Measurements from ENCODE around the gene HMGN2. TPM values are rescaled to one million over a fixed set of nuclear protein-coding genes. Genes with fewer than 3 reads are reported as not detected.

The HMGN2 gene
- polyA plus RNA-seq (2013, experiment 1 of 2; ENCODE audit: insufficient read length): 879 TPM
- 390 TPM for polyA plus RNA-seq (2013, experiment 2 of 2; ENCODE audit: insufficient read length)

- peak; percentile 89 for DNase-seq
Observed at GRCh38 chr1:26472320-26472900, at the start of gene HMGN2. TSS of gene HMGN2 (plus strand) at chr1:26472440. CDS start at chr1:26472613, 173 bp downstream.

- DNase-seq: no peak
Observed at GRCh38 chr1:26429721-26430120, 42.5 kb upstream of the HMGN2 start.

GRCh38 chr1:26431979-26432695 lies 40.1 kb upstream of the HMGN2 start, which contains the start of gene DHDDS:
TSS of gene DHDDS (plus strand) at chr1:26432321. CDS start at chr1:26432946, 625 bp downstream.
- peak; percentile 97 for DNase-seq

- no peak for DNase-seq
Observed at GRCh38 chr1:26432793-26433192, 39.4 kb upstream of the HMGN2 start.

- no peak for DNase-seq
Observed at GRCh38 chr1:26434161-26434752, 38.0 kb upstream of the HMGN2 start.

GRCh38 chr1:26438041-26438440 lies 34.2 kb upstream of the HMGN2 start:
- DNase-seq: no peak

- DNase-seq: no peak
Observed at GRCh38 chr1:26440259-26440658, 32.0 kb upstream of the HMGN2 start.

- DNase-seq: no peak
Observed at GRCh38 chr1:26449868-26450267, 22.4 kb upstream of the HMGN2 start.

- DNase-seq: no peak
Observed at GRCh38 chr1:26450908-26451307, 21.3 kb upstream of the HMGN2 start.

- no peak for DNase-seq
Observed at GRCh38 chr1:26452459-26453183, 19.6 kb upstream of the HMGN2 start.

GRCh38 chr1:26459148-26459547 lies 13.1 kb upstream of the HMGN2 start:
- DNase-seq: no peak

- no peak for DNase-seq
Observed at GRCh38 chr1:26459573-26460031, 12.6 kb upstream of the HMGN2 start.

- no peak for DNase-seq
Observed at GRCh38 chr1:26468911-26469310, 3.3 kb upstream of the HMGN2 start.

GRCh38 chr1:26469558-26469957 lies 2.7 kb upstream of the HMGN2 start:
- no peak for DNase-seq

GRCh38 chr1:26470878-26471497 lies 1.3 kb upstream of the HMGN2 start:
- DNase-seq: no peak

GRCh38 chr1:26471498-26472319 lies 531 bp upstream of the HMGN2 start:
- DNase-seq: peak; percentile 80

- DNase-seq: peak; percentile 91
Observed at GRCh38 chr1:26472901-26473845, 933 bp downstream of the HMGN2 start.

- DNase-seq: no peak
Observed at GRCh38 chr1:26474818-26475217, 2.6 kb downstream of the HMGN2 start.

- DNase-seq: no peak
Observed at GRCh38 chr1:26475989-26476388, 3.7 kb downstream of the HMGN2 start.

GRCh38 chr1:26476958-26477357 lies 4.7 kb downstream of the HMGN2 start:
- DNase-seq: no peak
